GM19467 (cell line): ENCODE results near the gene PKP2.
"Not testable (repeated sequence)": the region's sequence is repeated elsewhere in the genome, so short reads cannot be mapped to it uniquely, and the experiment has no call there.

Source experiments
- ATAC-seq: cut with Tn5 transposase; IDR thresholded peaks from one replicate; pipeline ENCODE4 v1.9.1; 2021; ENCODE audit warnings: mild to moderate bottlenecking, moderate library complexity; ENCODE audit not compliant: unreplicated experiment

PKP2 gene

GRCh38 chr12:32897281-32897610 lies 669 bp upstream of the PKP2 start:
- no peak for ATAC-seq

- ATAC-seq = no peak
These were observed 717 bp downstream of the PKP2 start for GRCh38 chr12:32895688-32896431.

GRCh38 chr12:32894566-32894965 lies 2.0 kb downstream of the PKP2 start:
- ATAC-seq = no peak

GRCh38 chr12:32893458-32893857 lies 3.1 kb downstream of the PKP2 start:
- no peak for ATAC-seq

- ATAC-seq = no peak
These were observed 3.5 kb downstream of the PKP2 start for GRCh38 chr12:32893043-32893442.

GRCh38 chr12:32892369-32892768 lies 4.2 kb downstream of the PKP2 start:
- not testable (repeated sequence) for ATAC-seq

GRCh38 chr12:32891956-32892355 lies 4.6 kb downstream of the PKP2 start:
- ATAC-seq = no peak

- ATAC-seq = no peak
These were observed 5.1 kb downstream of the PKP2 start for GRCh38 chr12:32891526-32891925.

- no peak for ATAC-seq
These were observed 7.4 kb downstream of the PKP2 start for GRCh38 chr12:32889011-32889760.

- no peak for ATAC-seq
These were observed 9.5 kb downstream of the PKP2 start for GRCh38 chr12:32887058-32887457.

GRCh38 chr12:32885831-32886230 lies 10.7 kb downstream of the PKP2 start:
- ATAC-seq = no peak

GRCh38 chr12:32884962-32885361 lies 11.6 kb downstream of the PKP2 start:
- ATAC-seq = no peak

- no peak for ATAC-seq
These were observed 14.9 kb downstream of the PKP2 start for GRCh38 chr12:32881702-32882101.

- no peak for ATAC-seq
These were observed 15.5 kb downstream of the PKP2 start for GRCh38 chr12:32881107-32881506.

- not testable (repeated sequence) for ATAC-seq
These were observed 17.5 kb downstream of the PKP2 start for GRCh38 chr12:32879066-32879465.

GRCh38 chr12:32877601-32878459 lies 18.7 kb downstream of the PKP2 start:
- no peak for ATAC-seq

GRCh38 chr12:32876004-32876403 lies 20.6 kb downstream of the PKP2 start:
- no peak for ATAC-seq

GRCh38 chr12:32874975-32875374 lies 21.6 kb downstream of the PKP2 start:
- no peak for ATAC-seq

GRCh38 chr12:32874078-32874477 lies 22.5 kb downstream of the PKP2 start:
- ATAC-seq = no peak

- not testable (repeated sequence) for ATAC-seq
These were observed 24.2 kb downstream of the PKP2 start for GRCh38 chr12:32872416-32872815.

GRCh38 chr12:32870716-32871115 lies 25.9 kb downstream of the PKP2 start:
- no peak for ATAC-seq

GRCh38 chr12:32868885-32869284 lies 27.7 kb downstream of the PKP2 start:
- no peak for ATAC-seq
